Endometrium (tissue), 2 donors: ENCODE data around the gene VANGL2.

ENCODE experiments used
- FAIRE-seq: peaks from 2 replicates; lab custom pipeline; 2012; peaks lifted over from hg19 to GRCh38; lab: Jason Lieb, UNC
- donor health status: control.
- donor health status: control.

The VANGL2 gene

GRCh38 chr1:160460683-160461287, 60.4 kb downstream of the VANGL2 start:
- no peak for FAIRE-seq

GRCh38 chr1:160465123-160465522, 64.8 kb downstream of the VANGL2 start:
- FAIRE-seq, result no peak

- no peak for FAIRE-seq
Measured at GRCh38 chr1:160466961-160467360, 66.6 kb downstream of the VANGL2 start.

- no peak for FAIRE-seq
Measured at GRCh38 chr1:160467576-160467975, 67.2 kb downstream of the VANGL2 start.

- FAIRE-seq, result no peak
Measured at GRCh38 chr1:160471253-160471652, 70.9 kb downstream of the VANGL2 start.

- FAIRE-seq, result no peak
Measured at GRCh38 chr1:160472112-160472511, 71.7 kb downstream of the VANGL2 start.

- no peak for FAIRE-seq
Measured at GRCh38 chr1:160474392-160475242, 74.3 kb downstream of the VANGL2 start.
